Mesothelial cell of epicardium (in vitro differentiated cells): Measurements from ENCODE around the gene PIMREG. TPM values are rescaled to one million over a fixed set of nuclear protein-coding genes. Genes with fewer than 3 reads are reported as not detected.

Source experiments
- DNase-seq, 2 experiments: peaks; one replicate each; pipeline ENCODE4 v3.0.0; 2021; ENCODE audit warnings: low spot score in 2 of 2; ENCODE audit not compliant: unreplicated experiment in 2 of 2
- H3K27ac Mint-ChIP-seq: 2 replicates; pipeline ENCODE4 v1.8.0; 2021; ENCODE audit warnings: mixed read lengths
- H3K27me3 Mint-ChIP-seq: 2 replicates; pipeline ENCODE4 v1.8.0; 2021; ENCODE audit warnings: low read depth, mixed read lengths
- H3K36me3 Mint-ChIP-seq: 2 replicates; pipeline ENCODE4 v1.8.0; 2021; ENCODE audit warnings: mixed read lengths
- H3K4me1 Mint-ChIP-seq: 2 replicates; pipeline ENCODE4 v1.8.0; 2021; ENCODE audit warnings: mixed read lengths
- H3K4me3 Mint-ChIP-seq: 2 replicates; pipeline ENCODE4 v1.8.0; 2021; ENCODE audit warnings: mild to moderate bottlenecking, moderate library complexity, mixed read lengths
- H3K9me3 Mint-ChIP-seq: 2 replicates; pipeline ENCODE4 v1.8.0; 2021; ENCODE audit warnings: mixed read lengths
- total RNA-seq: library from RNA; stranded (reverse); gene quantifications from 3 replicates; pipeline ENCODE4 v1.2.1, GENCODE V29; 2021
- TF ChIP-seq, protein P1 (sequence below): fragments of 200-600 bp; sonication (generic); IDR thresholded peaks from one replicate; pipeline ENCODE4 v1.5.0; 2021; ENCODE audit warnings: antibody characterized with exemption; ENCODE audit not compliant: unreplicated experiment

Gene PIMREG
- total RNA-seq, 1 donor from 2014 or later: 13.9 TPM

DNA sequence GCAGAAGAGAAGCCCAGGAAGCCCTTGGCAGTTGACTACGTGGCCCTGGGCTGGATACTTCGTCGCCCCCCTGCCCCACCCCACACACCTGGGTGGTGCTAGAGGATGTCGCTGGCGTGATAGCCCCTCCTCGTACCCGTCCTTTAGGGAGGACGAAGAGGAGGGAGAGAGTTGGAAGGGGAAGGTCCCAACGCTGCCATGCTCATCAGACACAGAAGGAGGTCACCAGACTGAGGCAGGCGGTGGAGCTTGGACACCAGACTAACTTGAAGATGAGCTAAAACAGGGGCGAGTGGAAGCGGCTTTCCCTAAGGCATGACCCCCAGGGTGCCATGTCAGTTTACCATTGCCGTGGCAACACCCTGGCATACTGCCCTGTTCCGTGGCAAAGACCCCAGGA is 20.3 kb upstream of the PIMREG start:
- Mint-ChIP-seq H3K9me3 (no peaks in the 10 kb centered on the region), H3K27me3 (peaks cover 28% of the 10 kb centered on the region), H3K36me3 (no peaks in the 10 kb centered on the region), H3K4me3 (no peak overlapping the region), H3K27ac (no peak overlapping the region), H3K4me1 (no peaks in the 10 kb centered on the region)
- TF ChIP-seq, protein P1, sequence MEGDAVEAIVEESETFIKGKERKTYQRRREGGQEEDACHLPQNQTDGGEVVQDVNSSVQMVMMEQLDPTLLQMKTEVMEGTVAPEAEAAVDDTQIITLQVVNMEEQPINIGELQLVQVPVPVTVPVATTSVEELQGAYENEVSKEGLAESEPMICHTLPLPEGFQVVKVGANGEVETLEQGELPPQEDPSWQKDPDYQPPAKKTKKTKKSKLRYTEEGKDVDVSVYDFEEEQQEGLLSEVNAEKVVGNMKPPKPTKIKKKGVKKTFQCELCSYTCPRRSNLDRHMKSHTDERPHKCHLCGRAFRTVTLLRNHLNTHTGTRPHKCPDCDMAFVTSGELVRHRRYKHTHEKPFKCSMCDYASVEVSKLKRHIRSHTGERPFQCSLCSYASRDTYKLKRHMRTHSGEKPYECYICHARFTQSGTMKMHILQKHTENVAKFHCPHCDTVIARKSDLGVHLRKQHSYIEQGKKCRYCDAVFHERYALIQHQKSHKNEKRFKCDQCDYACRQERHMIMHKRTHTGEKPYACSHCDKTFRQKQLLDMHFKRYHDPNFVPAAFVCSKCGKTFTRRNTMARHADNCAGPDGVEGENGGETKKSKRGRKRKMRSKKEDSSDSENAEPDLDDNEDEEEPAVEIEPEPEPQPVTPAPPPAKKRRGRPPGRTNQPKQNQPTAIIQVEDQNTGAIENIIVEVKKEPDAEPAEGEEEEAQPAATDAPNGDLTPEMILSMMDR: no peak
- no peak for DNase-seq

DNA sequence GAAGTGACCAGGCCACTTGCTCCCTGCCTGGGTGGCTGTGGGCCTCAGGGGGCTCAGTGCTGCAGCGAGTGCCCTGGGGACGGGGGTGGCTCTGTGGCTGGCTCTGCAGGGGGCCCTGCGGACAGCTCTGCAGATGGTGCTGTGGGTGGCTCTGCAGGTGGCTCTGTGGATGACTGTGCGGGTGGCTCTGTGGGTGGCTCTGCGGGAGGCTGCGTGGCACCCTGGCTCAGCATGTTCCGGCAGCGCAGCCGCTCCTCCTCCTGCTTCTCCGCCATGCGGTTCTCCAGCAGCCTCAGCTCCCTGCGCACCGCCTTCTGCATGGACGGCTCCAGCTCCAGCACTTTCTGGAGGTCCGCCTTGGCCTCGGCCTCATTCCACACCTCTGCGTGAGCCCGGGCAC is 18.8 kb upstream of the PIMREG start:
- H3K4me3 Mint-ChIP-seq: no peak overlapping the region
- TF ChIP-seq, protein P1: no peak
- H3K4me1 Mint-ChIP-seq: no peaks in the 10 kb centered on the region
- DNase-seq: no peak
- H3K27ac Mint-ChIP-seq: no peak overlapping the region
- H3K9me3 Mint-ChIP-seq: no peaks in the 10 kb centered on the region
- H3K36me3 Mint-ChIP-seq: no peaks in the 10 kb centered on the region
- H3K27me3 Mint-ChIP-seq: peaks cover 22% of the 10 kb centered on the region

DNA sequence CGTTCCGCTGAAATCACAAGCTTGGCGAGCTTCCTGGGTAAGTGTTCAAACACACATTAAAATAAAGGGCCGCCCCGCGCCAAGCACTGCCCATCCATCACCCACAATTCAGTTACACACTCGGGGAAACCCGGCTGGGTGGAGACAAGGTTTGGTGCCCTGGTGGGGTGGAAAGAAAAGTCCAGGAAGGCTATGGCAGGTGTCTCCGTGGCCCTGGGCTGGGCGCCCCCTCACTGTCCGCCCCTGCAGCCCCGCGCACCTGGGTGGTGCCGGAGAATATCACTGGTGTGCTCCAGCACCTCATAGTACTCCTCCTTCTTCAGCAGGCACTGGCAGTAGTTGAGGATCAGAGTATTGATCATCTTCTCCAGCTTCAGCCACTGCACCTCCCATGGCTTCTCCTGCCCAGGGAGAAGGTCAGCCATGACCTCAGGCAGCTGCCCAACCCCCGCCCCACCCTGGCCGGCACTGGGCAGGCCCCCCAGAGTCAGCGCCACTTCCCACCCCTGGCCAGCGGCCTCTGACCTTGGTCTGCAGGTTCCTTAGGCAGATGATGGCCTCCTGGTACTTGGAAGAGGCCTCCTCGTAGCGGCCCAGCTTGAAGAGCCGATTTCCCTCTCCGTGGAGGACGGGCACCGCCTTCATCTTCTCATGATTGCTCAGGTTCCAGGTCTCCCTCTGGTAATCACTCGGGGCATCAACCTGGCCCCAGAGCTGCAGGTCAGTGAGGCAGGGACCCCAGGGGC is 17.7 kb upstream of the PIMREG start:
- TF ChIP-seq, protein P1: no peak
- H3K4me1 Mint-ChIP-seq: no peaks in the 10 kb centered on the region
- no peaks in the 10 kb centered on the region for H3K36me3 Mint-ChIP-seq
- no peak for DNase-seq
- H3K9me3 Mint-ChIP-seq: peaks cover 7% of the 10 kb centered on the region
- H3K27ac Mint-ChIP-seq: no peak overlapping the region
- H3K4me3 Mint-ChIP-seq: no peak overlapping the region
- peaks cover 18% of the 10 kb centered on the region for H3K27me3 Mint-ChIP-seq

DNA sequence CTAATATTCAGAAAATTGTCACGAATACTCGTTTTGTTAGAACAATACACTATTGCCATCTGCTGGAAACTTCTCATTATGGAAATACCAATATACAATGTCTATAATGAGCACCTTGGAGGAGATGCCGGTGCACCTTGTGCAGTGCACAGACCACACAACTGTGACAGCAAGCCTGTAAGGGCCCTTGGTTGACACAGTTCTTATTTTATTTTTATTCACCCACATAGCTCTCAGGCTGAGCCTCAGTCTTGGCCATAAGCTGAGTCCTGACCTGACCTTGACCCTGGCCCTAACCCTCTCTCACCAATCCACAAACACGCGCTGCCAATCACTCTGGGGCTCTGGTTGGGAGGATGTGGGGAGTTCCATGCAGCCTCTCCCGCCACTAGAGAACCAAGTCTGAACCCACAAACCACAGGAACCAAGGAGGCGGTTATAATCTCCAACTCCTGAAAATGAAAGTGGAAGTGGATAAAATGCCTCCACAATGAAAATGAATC is 16.9 kb upstream of the PIMREG start:
- DNase-seq: no peak
- no peak overlapping the region for H3K27ac Mint-ChIP-seq
- H3K9me3 Mint-ChIP-seq: peaks cover 9% of the 10 kb centered on the region
- no peaks in the 10 kb centered on the region for H3K4me1 Mint-ChIP-seq
- H3K4me3 Mint-ChIP-seq: no peak overlapping the region
- H3K36me3 Mint-ChIP-seq: no peaks in the 10 kb centered on the region
- peaks cover 17% of the 10 kb centered on the region for H3K27me3 Mint-ChIP-seq
- TF ChIP-seq, protein P1: no peak

DNA sequence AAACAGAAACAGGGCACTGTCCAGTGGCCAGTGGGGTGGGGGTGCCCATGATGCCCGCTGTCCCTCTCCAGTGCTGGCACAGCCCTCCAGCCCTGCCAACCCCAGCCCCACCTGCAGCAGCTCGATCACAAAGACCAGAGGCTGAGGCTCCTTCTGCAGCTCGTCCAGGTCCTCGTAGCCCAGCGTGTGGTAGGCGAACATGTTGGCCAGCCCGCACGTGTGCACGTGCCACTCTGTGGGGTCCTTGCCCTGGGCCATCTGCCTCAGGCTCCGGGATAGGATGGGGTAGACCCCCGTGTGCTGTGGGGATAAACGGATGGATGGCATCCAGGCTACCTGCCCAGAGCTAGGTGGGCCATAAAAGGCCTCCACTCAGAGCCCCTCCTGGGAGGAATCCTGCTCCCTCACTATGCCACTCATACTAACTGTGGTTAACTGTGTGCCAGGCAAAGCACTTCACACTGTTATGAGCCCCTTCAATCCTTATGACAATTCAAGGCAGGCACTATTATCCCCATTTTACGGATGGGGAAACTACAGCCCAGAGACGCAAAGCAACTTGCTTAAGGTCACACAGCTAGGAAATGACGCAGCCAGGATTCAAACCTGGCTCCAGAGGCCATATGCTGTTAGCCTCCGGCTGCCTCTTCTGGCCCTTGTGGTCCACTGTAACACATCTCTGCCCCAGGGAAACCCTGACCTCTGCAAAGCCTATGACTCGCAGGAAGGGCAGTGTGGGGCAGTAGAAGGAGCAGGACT is 15.9 kb upstream of the PIMREG start:
- Mint-ChIP-seq H3K9me3 (peaks cover 9% of the 10 kb centered on the region), H3K4me1 (no peaks in the 10 kb centered on the region), H3K27me3 (peaks cover 15% of the 10 kb centered on the region), H3K36me3 (no peaks in the 10 kb centered on the region), H3K27ac (no peak overlapping the region), H3K4me3 (no peak overlapping the region)
- TF ChIP-seq, protein P1: no peak
- no peak for DNase-seq
